ENCODE data around the gene PLCL1.

DNA sequence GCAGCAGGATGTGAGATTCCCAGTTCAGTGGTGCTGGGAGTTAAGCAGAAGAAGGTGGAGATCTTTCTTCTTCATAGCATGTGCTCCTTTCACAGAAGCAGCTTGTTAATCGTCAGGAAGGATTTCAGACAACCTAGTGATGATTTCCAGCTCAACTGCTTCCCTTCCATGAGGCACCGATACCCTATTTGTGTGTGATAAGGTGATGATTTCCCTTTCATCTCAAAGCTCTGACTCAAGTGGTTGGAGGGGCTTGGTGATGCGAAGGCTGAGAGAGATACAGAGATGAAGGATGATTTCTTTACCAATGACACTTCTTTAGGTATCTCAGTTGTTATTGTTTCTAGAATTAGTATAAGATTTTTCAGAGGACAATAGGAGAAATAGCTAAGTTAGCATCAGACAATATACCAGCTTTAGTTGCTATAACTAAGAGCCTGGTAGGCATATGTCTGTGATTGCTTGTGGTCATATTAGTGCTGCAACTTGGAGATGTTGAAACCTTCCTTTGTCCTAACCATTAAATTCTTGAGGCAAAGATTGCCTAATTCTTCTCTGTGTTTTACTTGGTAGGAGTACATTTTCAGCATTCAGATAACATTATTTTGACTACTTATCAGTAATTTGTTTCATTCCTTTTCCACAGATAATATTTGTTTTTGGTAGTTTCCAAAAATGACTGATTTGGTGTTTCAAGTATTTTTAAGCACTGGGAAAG, 111.3 kb downstream of the PLCL1 start:
- TF ChIP-seq, protein P1, sequence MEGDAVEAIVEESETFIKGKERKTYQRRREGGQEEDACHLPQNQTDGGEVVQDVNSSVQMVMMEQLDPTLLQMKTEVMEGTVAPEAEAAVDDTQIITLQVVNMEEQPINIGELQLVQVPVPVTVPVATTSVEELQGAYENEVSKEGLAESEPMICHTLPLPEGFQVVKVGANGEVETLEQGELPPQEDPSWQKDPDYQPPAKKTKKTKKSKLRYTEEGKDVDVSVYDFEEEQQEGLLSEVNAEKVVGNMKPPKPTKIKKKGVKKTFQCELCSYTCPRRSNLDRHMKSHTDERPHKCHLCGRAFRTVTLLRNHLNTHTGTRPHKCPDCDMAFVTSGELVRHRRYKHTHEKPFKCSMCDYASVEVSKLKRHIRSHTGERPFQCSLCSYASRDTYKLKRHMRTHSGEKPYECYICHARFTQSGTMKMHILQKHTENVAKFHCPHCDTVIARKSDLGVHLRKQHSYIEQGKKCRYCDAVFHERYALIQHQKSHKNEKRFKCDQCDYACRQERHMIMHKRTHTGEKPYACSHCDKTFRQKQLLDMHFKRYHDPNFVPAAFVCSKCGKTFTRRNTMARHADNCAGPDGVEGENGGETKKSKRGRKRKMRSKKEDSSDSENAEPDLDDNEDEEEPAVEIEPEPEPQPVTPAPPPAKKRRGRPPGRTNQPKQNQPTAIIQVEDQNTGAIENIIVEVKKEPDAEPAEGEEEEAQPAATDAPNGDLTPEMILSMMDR (conservative IDR thresholded peaks at IDR 0.05) = no peak
- no peak for TF ChIP-seq ZFX (IDR thresholded peaks at IDR 0.05)
